KMS-11 (cell line): ENCODE measurements around the gene CRYZL1.

ENCODE experiments used
- H2AFZ ChIP-seq: fragments of 200-600 bp; sonication (generic); 2 replicates; pipeline ENCODE4 v1.6.1; 2016; ENCODE audit warnings: antibody characterized with exemption, mixed run types, low read depth
- H3K27ac ChIP-seq: fragments of 200-600 bp; sonication (generic); 2 replicates; pipeline ENCODE4 v1.6.1; 2016; ENCODE audit warnings: mild to moderate bottlenecking, mixed run types
- H3K27me3 ChIP-seq: fragments of 200-600 bp; sonication (generic); 2 replicates; pipeline ENCODE4 v1.6.1; 2017; ENCODE audit warnings: mild to moderate bottlenecking, low read depth, mixed run types, moderate library complexity; ENCODE audit not compliant: insufficient read depth
- H3K36me3 ChIP-seq: fragments of 200-600 bp; sonication (generic); 2 replicates; pipeline ENCODE4 v1.6.1; 2017; ENCODE audit warnings: mild to moderate bottlenecking, mixed run types; ENCODE audit not compliant: insufficient read depth
- H3K4me1 ChIP-seq: fragments of 200-600 bp; sonication (generic); 2 replicates; pipeline ENCODE4 v1.6.1; 2016; ENCODE audit warnings: mild to moderate bottlenecking, low read depth, mixed run types; ENCODE audit not compliant: poor library complexity, severe bottlenecking
- H3K4me2 ChIP-seq: fragments of 200-600 bp; sonication (generic); 2 replicates; pipeline ENCODE4 v1.7.0; 2016; ENCODE audit warnings: mild to moderate bottlenecking, mixed run types
- H3K4me3 ChIP-seq: fragments of 200-600 bp; sonication (generic); IDR thresholded peaks from 2 replicates; pipeline ENCODE4 v1.6.1; 2017; ENCODE audit warnings: low read depth, low read length, mixed read lengths; ENCODE audit not compliant: insufficient read depth
- H3K79me2 ChIP-seq: fragments of 200-600 bp; sonication (generic); 2 replicates; pipeline ENCODE4 v1.6.1; 2016; ENCODE audit warnings: low read depth, mixed run types; ENCODE audit not compliant: insufficient read depth
- H3K9ac ChIP-seq: fragments of 200-600 bp; sonication (generic); 2 replicates; pipeline ENCODE4 v1.6.1; 2016; ENCODE audit warnings: mild to moderate bottlenecking, mixed run types
- H4K20me1 ChIP-seq: fragments of 200-600 bp; sonication (generic); 2 replicates; pipeline ENCODE4 v1.6.1; 2016; ENCODE audit warnings: mild to moderate bottlenecking, mixed run types; ENCODE audit not compliant: insufficient read depth
- TF ChIP-seq, protein P1 (sequence below): fragments of 200-600 bp; sonication (generic); conservative IDR thresholded peaks from 2 replicates; pipeline ENCODE4 v1.6.1; 2017; ENCODE audit warnings: low read depth, mild to moderate bottlenecking, antibody characterized with exemption, low read length, moderate library complexity, mixed read lengths

Gene CRYZL1

DNA sequence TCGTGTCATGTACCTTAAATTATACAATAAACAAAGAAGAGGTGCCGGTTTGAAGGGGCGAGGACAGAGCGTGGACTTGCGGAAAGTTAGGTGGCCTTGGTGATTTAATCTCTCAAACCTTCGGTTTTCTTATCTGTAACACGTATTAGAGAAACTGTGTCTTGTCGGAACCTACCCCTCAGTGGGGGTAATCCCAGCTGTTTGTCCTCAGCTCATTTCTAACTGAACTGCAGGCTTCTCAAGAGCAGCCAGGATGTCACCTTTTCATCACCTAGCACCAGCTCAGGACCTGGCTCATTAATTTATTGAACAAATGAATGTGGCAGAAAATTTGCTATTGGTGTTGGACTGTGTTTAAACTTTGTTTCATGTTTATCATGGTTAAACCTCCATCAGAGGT, 31.9 kb upstream of the CRYZL1 start:
- no peak overlapping the region for H3K9ac ChIP-seq
- TF ChIP-seq, protein P1, sequence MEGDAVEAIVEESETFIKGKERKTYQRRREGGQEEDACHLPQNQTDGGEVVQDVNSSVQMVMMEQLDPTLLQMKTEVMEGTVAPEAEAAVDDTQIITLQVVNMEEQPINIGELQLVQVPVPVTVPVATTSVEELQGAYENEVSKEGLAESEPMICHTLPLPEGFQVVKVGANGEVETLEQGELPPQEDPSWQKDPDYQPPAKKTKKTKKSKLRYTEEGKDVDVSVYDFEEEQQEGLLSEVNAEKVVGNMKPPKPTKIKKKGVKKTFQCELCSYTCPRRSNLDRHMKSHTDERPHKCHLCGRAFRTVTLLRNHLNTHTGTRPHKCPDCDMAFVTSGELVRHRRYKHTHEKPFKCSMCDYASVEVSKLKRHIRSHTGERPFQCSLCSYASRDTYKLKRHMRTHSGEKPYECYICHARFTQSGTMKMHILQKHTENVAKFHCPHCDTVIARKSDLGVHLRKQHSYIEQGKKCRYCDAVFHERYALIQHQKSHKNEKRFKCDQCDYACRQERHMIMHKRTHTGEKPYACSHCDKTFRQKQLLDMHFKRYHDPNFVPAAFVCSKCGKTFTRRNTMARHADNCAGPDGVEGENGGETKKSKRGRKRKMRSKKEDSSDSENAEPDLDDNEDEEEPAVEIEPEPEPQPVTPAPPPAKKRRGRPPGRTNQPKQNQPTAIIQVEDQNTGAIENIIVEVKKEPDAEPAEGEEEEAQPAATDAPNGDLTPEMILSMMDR = no peak
- H3K27me3 ChIP-seq = no peaks in the 10 kb centered on the region
- no peak overlapping the region for H3K4me2 ChIP-seq
- H3K27ac ChIP-seq = no peak overlapping the region
- no peak overlapping the region for H2AFZ ChIP-seq
- no peaks in the 10 kb centered on the region for H3K79me2 ChIP-seq
- no peaks in the 10 kb centered on the region for H3K36me3 ChIP-seq
- no peaks in the 10 kb centered on the region for H3K4me1 ChIP-seq
- H4K20me1 ChIP-seq = no peaks in the 10 kb centered on the region
- H3K4me3 ChIP-seq = no peak overlapping the region

DNA sequence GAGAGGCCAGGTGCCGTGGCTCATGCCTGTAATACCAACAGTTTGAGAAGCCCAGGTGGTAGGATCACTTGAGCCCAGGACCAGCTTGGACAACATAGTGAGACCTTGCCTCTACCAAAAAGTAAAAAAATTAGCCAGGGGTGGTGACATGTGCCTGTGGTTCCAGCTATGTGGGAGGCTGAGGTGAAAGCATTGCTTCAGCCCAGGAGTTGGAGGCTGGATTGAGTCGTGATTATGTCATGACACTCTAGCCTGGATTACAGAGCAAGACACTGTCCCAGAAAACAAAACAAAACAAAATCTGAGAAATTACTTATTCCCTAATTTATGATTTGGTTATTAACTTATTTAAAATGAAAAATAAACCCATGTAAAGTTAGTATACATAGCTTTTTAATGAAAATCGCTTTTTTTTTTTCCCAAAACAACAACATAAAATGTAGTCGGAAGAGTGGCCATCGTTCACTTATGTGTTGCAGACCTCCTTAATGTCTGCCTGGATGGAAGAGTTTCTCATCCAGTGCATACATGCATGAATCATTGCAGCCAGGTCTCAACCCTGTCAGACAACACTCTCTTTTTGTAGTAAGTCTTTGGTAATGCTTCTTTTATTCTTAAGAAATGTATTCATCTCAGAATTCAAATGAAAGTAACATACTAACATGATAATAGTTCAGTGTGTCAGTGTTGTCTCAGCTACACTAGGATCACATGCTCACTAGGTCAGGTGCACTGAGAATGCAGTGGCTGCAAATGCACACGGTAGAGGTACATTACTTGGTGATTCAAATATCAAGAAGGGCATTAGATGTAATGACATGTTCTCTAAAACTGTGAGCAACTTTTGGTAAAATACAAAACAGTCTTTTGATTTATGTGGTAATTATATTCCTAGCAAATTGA, 28.8 kb upstream of the CRYZL1 start:
- TF ChIP-seq, protein P1 = no peak
- H2AFZ ChIP-seq = no peak overlapping the region
- no peaks in the 10 kb centered on the region for H3K4me1 ChIP-seq
- H3K4me2 ChIP-seq = no peak overlapping the region
- no peaks in the 10 kb centered on the region for H3K36me3 ChIP-seq
- H4K20me1 ChIP-seq = no peaks in the 10 kb centered on the region
- no peak overlapping the region for H3K9ac ChIP-seq
- no peaks in the 10 kb centered on the region for H3K27me3 ChIP-seq
- no peak overlapping the region for H3K4me3 ChIP-seq
- H3K79me2 ChIP-seq = no peaks in the 10 kb centered on the region
- no peak overlapping the region for H3K27ac ChIP-seq

DNA sequence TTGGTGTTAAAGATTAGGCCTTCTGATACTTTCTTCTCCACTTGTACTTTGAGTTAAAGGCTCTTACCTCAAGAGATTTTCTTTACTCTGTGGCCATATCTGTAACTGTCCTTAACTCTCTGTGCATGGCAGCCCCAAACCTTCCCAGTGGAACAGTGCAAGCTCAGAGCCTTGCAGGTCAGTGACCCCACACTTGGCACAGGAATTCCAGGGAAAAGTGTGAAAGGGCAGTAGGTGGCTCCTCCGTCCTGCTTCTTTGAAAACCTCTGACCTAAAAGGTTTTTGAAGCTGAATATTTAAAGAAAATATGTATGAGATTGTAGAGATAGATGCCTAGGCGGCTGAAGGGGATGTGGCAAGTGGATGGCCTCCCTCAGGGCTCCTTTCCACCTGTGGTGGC, 27.1 kb upstream of the CRYZL1 start:
- H3K27me3 ChIP-seq = no peaks in the 10 kb centered on the region
- TF ChIP-seq, protein P1 = no peak
- no peak overlapping the region for H2AFZ ChIP-seq
- H3K27ac ChIP-seq = no peak overlapping the region
- H3K9ac ChIP-seq = no peak overlapping the region
- H3K36me3 ChIP-seq = no peaks in the 10 kb centered on the region
- H3K79me2 ChIP-seq = no peaks in the 10 kb centered on the region
- no peaks in the 10 kb centered on the region for H3K4me1 ChIP-seq
- no peak overlapping the region for H3K4me2 ChIP-seq
- no peaks in the 10 kb centered on the region for H4K20me1 ChIP-seq
- H3K4me3 ChIP-seq = no peak overlapping the region

DNA sequence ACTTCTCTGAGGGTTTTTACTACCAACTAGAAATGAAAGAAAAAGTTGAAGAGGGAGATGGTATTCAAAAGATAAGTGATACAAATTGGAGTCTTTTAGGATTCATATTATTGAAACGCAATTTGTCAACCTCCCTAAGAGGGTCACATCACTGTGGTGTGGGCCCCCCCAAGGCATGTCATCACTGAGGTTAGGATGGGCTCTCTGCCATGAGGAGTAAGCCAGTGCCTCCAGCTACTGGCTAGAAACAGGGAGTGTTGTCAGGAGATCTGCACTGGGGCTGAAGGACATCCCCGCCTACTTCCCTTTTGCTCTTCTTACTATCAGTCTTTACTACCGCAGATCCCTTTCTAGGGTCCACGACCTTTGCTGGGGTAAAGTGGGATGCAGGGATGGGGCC, 26.6 kb upstream of the CRYZL1 start:
- Histone ChIP-seq H3K4me2 (no peak overlapping the region), H3K27me3 (no peaks in the 10 kb centered on the region), H3K9ac (no peak overlapping the region), H3K36me3 (no peaks in the 10 kb centered on the region), H3K4me3 (no peak overlapping the region), H4K20me1 (no peaks in the 10 kb centered on the region), H2AFZ (no peak overlapping the region), H3K79me2 (no peaks in the 10 kb centered on the region), H3K4me1 (no peaks in the 10 kb centered on the region), H3K27ac (no peak overlapping the region)
- TF ChIP-seq, protein P1 = no peak
